ENCODE measurements around the gene NGFR. TPM values are rescaled to one million over a fixed set of nuclear protein-coding genes. Genes with fewer than 3 reads are reported as not detected.
"Not testable (repeated sequence)": the region's sequence is repeated elsewhere in the genome, so short reads cannot be mapped to it uniquely, and the experiment has no call there.

Gene NGFR
- polyA plus RNA-seq, 3 donors: 4.3 to 4.7 (median 4.4) TPM

GRCh38 chr17:49496183-49496866 lies 1.2 kb downstream of the NGFR start:
- no peak for DNase-seq (ENCODE audit: low read depth in 3 of 3, low spot score in 2 of 3)

GRCh38 chr17:49496867-49497147 lies 1.7 kb downstream of the NGFR start:
- DNase-seq (ENCODE audit: low read depth in 3 of 3, low spot score in 2 of 3): no peak

GRCh38 chr17:49497148-49498028 lies 2.3 kb downstream of the NGFR start:
- DNase-seq (ENCODE audit: low read depth in 3 of 3, low spot score in 2 of 3): peak in 1 of 3 donors; percentile 62

- no peak for DNase-seq (ENCODE audit: low read depth in 3 of 3, low spot score in 2 of 3)
Measured at GRCh38 chr17:49498029-49498615, 3.0 kb downstream of the NGFR start.

DNA sequence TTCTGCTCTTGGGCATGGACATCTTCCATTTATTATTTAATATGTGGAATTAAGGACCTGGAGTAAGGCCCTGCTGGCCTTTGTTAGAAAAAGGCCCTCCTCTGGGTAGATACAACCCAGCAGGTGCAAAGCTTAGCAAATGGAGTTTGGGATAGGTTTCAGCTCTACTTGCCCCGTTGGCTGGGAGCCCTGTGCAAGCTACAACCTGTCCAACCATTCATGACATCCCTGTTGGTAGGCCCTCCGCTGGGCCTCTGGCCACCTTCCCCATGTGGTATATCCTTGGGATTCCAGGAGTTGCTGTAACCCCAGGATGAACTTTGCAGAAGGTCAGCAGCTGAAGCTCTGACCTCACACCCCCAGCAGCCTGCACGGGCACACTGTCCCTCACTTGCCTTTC lies 6.4 kb downstream of the NGFR start:
- no peak for DNase-seq (ENCODE audit: low read depth in 3 of 3, low spot score in 2 of 3)

- no peak for DNase-seq (ENCODE audit: low read depth in 3 of 3, low spot score in 2 of 3)
Measured at GRCh38 chr17:49502254-49502653, 7.2 kb downstream of the NGFR start.

DNA sequence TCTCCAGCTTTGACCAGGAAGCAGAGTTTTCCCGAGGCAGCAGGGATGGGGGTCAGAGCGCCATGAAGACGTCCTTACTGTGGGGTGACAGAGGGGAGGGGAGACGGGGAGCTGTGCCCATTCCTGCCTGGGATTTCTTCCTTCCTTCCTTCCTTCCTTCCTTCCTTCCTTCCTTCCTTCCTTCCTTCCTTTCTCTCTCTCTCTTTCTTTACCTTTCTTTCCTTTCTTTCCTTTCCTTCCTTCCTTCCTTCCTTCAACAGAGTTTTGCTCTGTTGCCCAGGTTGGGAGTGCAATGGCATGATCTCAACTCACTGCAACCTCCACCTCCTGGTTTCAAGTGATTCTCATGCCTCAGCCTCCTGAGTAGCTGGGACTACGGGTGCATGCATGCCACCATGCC lies 7.6 kb downstream of the NGFR start:
- not testable (repeated sequence) for DNase-seq (ENCODE audit: low read depth in 3 of 3, low spot score in 2 of 3)

- DNase-seq (ENCODE audit: low read depth in 3 of 3, low spot score in 2 of 3): no peak
Measured at GRCh38 chr17:49504369-49504768, 9.3 kb downstream of the NGFR start.

DNA sequence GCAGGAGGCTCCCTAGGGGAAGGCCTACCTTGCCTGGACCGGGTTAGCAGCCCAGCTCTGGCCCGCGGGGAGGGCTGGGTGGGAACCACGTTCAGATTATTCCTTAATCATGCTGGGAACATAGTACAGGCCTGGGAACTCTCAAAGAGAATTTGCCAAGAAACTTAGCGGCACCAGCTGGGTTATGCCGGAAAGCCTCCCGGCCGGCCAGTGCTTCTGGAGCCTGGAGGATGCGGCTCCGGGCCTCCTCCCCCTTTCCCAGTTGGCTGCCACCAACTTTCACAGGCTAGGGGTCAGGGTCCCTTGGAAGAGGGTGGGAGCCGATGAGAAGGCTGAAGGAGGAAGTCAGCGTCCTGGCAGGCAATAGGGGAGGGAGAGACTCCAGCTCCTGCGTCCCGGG lies 10.8 kb downstream of the NGFR start:
- no peak for DNase-seq (ENCODE audit: low read depth in 3 of 3, low spot score in 2 of 3)

DNA sequence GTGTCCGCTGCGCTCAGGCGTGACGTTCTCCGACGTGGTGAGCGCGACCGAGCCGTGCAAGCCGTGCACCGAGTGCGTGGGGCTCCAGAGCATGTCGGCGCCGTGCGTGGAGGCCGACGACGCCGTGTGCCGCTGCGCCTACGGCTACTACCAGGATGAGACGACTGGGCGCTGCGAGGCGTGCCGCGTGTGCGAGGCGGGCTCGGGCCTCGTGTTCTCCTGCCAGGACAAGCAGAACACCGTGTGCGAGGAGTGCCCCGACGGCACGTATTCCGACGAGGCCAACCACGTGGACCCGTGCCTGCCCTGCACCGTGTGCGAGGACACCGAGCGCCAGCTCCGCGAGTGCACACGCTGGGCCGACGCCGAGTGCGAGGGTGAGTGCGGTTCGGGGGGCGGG lies 11.2 kb downstream of the NGFR start:
- no peak for DNase-seq (ENCODE audit: low read depth in 3 of 3, low spot score in 2 of 3)

DNA sequence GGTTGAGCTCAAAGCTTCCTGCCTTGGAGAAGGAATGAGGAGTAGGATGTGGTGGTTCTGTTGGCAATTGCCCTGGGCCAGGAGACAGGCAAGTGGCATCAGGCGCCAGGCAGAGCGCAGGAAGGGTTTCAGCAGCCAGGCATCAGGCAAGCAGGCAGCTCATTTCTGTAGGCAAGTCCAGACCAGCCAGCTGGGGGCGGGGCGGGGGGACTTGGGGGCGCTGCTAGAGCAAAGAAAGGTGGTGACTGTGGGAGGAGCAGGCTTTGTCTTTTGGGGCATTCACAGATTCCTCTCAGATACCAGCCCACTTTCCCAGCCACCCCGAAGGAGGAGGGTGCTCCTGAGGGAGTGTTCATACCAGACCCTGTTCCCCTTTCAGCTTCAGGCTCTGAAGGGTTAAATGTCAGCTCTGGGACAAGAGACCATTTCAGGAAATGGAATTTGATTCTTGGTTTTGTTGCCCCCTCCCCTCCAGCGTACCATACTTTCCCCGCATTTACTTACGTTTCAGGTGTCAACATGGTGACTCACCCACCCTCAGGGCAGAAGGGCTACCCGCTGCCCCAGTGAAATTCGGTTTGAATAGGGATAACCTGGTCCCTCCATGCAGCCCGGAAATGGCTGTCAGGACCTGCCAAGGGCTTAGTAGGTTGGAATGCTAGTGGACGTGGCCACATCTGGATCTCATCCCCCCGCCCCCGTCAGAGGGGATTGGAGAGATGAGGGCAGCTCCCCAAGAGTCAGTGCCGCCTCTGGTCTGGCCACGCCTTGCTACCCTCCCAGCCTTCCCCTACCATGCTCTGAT lies 13.2 kb downstream of the NGFR start:
- DNase-seq (ENCODE audit: low read depth in 3 of 3, low spot score in 2 of 3): no peak

- no peak for DNase-seq (ENCODE audit: low read depth in 3 of 3, low spot score in 2 of 3)
Measured at GRCh38 chr17:49508866-49509587, 13.9 kb downstream of the NGFR start.

GRCh38 chr17:49509588-49509917 lies 14.5 kb downstream of the NGFR start:
- no peak for DNase-seq (ENCODE audit: low read depth in 3 of 3, low spot score in 2 of 3)

- DNase-seq (ENCODE audit: low read depth in 3 of 3, low spot score in 2 of 3): no peak
Measured at GRCh38 chr17:49510059-49510719, 15.1 kb downstream of the NGFR start.

- DNase-seq (ENCODE audit: low read depth in 3 of 3, low spot score in 2 of 3): no peak
Measured at GRCh38 chr17:49510720-49511110, 15.6 kb downstream of the NGFR start.

DNA sequence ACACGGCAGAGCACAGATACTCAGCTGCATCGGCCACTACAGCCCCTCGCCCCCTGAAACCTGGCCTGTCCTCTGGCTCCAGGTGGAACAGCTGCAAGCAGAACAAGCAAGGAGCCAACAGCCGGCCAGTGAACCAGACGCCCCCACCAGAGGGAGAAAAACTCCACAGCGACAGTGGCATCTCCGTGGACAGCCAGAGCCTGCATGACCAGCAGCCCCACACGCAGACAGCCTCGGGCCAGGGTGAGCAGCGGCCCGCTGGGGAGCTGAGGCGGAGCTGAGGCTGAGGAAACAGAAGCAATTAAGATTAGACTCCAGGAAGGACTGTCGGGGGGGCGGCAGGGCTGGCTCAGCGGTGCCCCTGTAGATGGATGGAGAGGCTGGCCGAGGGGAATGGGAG lies 16.7 kb downstream of the NGFR start:
- DNase-seq (ENCODE audit: low read depth in 3 of 3, low spot score in 2 of 3): no peak

DNA sequence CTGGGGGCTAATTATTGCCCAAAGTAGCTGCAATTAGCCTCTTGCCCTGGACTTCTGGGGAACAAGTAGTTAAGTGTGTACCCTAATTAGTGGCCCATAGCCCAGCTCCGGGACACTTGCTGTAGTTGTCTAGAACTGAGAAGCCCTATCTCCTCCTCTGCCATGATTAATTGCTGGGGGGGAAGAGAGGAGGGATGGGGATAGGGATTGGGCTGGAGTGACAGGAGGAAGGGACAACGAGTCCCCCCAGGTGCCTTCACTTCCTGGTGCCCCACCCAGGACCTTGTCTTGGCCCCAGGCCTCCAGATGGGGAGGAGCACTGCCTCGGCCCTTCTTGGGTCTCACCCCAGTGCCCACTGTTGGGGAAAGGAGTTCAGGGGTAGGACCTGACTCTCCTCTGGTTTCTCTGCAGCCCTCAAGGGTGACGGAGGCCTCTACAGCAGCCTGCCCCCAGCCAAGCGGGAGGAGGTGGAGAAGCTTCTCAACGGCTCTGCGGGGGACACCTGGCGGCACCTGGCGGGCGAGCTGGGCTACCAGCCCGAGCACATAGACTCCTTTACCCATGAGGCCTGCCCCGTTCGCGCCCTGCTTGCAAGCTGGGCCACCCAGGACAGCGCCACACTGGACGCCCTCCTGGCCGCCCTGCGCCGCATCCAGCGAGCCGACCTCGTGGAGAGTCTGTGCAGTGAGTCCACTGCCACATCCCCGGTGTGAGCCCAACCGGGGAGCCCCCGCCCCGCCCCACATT lies 17.4 kb downstream of the NGFR start:
- no peak for DNase-seq (ENCODE audit: low read depth in 3 of 3, low spot score in 2 of 3)

- DNase-seq (ENCODE audit: low read depth in 3 of 3, low spot score in 2 of 3): no peak
Measured at GRCh38 chr17:49513044-49513395, 17.9 kb downstream of the NGFR start.

DNA sequence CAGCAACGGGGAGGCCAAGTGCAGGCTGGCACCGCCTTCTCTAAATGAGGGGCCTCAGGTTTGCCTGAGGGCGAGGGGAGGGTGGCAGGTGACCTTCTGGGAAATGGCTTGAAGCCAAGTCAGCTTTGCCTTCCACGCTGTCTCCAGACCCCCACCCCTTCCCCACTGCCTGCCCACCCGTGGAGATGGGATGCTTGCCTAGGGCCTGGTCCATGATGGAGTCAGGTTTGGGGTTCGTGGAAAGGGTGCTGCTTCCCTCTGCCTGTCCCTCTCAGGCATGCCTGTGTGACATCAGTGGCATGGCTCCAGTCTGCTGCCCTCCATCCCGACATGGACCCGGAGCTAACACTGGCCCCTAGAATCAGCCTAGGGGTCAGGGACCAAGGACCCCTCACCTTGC lies 18.5 kb downstream of the NGFR start:
- DNase-seq (ENCODE audit: low read depth in 3 of 3, low spot score in 2 of 3): no peak

Data from right renal cortex interstitium (tissue), 3 donors.